ENCODE measurements around the gene IBA57. TPM values are rescaled to one million over a fixed set of nuclear protein-coding genes. Genes with fewer than 3 reads are reported as not detected.

The IBA57 gene
- total RNA-seq, 1 donor from 2014 or later, result 55.6 TPM

DNA sequence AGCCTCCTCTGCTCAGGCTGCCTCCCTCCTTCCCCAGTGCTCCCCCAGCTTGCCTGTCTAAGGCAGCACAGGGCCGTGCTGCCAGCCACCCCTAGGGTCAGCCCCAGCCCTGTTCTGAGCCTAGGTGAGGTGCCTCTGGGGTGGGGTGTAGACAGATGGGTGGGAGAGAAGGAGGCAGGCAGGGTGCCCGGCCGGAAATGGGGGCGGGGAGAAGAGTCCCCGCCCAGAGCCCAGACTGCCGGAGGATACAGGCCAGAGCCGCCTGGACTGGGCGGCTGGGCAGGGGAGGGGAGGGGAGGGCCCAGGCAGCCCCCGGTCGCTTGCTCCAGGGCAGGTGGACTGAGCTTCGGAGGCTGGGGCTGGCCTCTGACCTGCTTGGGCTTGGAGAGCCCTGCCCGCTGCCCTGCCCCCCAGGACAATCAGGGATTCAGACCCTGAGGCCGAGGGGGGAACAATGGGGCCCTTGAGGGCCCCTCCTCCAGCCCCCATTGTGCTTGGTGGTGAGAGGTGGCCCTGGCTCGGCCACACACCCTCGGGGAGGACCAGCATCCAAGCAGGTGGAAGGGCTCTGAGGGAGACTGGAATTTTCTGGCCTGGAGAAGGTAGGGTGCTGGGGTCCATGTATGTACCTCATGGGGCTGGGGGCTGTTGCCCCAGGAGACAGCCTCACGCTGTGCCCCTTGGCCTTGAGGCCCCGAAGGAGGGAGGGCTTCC is 16.0 kb upstream of the IBA57 start, which contains the start of gene GJC2:
Gene GJC2, plus strand, starts transcription at position 525 of the 714 bp plus-strand sequence. CDS start 7,829 bp downstream, outside the sequence.
- Histone ChIP-seq H3K27me3 (no peaks in the 10 kb centered on the region), H3K4me1 (peaks cover 8 to 31% of the 10 kb centered on the region in 2 donors), H3K4me3 (peak within 1 kb of the TSS in 1 of 2 donors; percentile 34), H3K27ac (peak within 1 kb of the TSS; percentile 81 to 93), H3K36me3 (peaks cover 22 to 35% of the 10 kb centered on the region in 2 donors), H3K9me3 (no peaks in the 10 kb centered on the region)
- DNase-seq (ENCODE audit: low spot score in 2 of 2), result no peak
- intact Hi-C loops (cut with DNase I), result loop anchor here (1.0 kb wide), 2 partner anchors 9 to 16 kb away; partner anchors contain the start of genes GUK1 and IBA57
- TF ChIP-seq, protein P1, sequence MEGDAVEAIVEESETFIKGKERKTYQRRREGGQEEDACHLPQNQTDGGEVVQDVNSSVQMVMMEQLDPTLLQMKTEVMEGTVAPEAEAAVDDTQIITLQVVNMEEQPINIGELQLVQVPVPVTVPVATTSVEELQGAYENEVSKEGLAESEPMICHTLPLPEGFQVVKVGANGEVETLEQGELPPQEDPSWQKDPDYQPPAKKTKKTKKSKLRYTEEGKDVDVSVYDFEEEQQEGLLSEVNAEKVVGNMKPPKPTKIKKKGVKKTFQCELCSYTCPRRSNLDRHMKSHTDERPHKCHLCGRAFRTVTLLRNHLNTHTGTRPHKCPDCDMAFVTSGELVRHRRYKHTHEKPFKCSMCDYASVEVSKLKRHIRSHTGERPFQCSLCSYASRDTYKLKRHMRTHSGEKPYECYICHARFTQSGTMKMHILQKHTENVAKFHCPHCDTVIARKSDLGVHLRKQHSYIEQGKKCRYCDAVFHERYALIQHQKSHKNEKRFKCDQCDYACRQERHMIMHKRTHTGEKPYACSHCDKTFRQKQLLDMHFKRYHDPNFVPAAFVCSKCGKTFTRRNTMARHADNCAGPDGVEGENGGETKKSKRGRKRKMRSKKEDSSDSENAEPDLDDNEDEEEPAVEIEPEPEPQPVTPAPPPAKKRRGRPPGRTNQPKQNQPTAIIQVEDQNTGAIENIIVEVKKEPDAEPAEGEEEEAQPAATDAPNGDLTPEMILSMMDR (IDR thresholded peaks at IDR 0.05), result no peak

DNA sequence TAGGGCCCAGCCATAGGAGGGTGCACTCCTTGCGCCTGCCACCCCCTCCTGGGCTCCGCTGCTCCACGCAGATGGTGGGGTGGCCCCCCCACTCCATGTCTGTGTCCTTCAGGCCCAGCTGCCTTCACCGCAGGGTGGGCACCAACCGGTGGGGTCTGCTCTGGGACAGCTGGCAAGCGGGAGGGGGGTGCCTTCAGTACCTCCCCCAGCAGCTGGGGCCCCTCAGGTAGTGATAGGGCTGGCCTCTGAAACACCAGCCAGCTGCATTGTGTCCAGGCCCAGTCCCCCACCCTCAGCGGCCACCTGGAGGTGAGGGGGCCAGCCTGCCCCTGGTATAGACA is 15.5 kb upstream of the IBA57 start:
- intact Hi-C loops (cut with DNase I), result no loop called here
- no peaks in the 10 kb centered on the region for H3K27me3 ChIP-seq
- H3K9me3 ChIP-seq, result no peaks in the 10 kb centered on the region
- H3K4me1 ChIP-seq, result peaks cover 8 to 30% of the 10 kb centered on the region in 2 donors
- no peak for DNase-seq (ENCODE audit: low spot score in 2 of 2)
- TF ChIP-seq, protein P1 (IDR thresholded peaks at IDR 0.05), result no peak
- H3K36me3 ChIP-seq, result peaks cover 22 to 35% of the 10 kb centered on the region in 2 donors
- peak overlapping the region in 1 of 2 donors; percentile 34 for H3K4me3 ChIP-seq
- H3K27ac ChIP-seq, result peak overlapping the region; percentile 81 to 93

DNA sequence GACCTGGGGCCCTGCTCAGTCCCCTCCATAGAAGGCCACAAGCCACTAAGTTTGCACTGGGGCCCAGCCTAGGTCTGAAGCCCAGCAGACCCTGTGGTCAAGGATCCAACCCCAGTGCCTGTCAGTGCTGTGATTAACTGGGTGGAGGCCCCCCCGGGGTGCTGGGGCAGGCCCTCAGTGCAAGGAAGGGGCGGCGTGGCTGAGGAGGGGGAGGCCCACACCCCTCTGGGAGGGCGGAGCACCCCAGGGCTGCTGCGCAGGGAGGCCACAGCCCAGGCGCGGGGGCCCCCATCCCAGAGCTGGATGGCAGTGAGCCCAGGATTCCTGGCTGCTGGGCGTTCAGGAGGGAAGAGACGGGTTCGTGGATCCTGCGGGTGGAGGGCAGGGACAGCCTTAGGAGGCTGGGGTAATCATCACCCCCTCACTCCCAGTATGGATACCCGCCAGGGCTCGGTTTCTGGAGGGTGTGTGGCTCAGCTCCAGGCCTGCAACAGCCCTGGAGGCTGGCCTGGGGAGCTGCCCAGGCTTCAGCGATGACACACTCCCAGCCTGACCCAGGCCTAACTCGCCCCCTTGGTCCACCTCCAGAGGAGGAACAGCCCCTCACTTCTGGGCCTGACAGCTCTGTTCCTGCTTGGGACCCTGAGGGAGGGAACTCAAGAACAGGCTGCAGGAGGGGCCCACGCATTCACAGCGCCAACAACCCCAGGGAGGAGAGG is 15.0 kb upstream of the IBA57 start:
- H3K9me3 ChIP-seq, result no peaks in the 10 kb centered on the region
- TF ChIP-seq, protein P1 (IDR thresholded peaks at IDR 0.05), result no peak
- H3K27me3 ChIP-seq, result no peaks in the 10 kb centered on the region
- H3K27ac ChIP-seq, result peak overlapping the region; percentile 81 to 93
- intact Hi-C loops (cut with DNase I), result no loop called here
- H3K36me3 ChIP-seq, result peaks cover 22 to 30% of the 10 kb centered on the region in 2 donors
- H3K4me3 ChIP-seq, result peak overlapping the region in 1 of 2 donors; percentile 34
- peaks cover 8 to 30% of the 10 kb centered on the region in 2 donors for H3K4me1 ChIP-seq
- DNase-seq (ENCODE audit: low spot score in 2 of 2), result no peak

DNA sequence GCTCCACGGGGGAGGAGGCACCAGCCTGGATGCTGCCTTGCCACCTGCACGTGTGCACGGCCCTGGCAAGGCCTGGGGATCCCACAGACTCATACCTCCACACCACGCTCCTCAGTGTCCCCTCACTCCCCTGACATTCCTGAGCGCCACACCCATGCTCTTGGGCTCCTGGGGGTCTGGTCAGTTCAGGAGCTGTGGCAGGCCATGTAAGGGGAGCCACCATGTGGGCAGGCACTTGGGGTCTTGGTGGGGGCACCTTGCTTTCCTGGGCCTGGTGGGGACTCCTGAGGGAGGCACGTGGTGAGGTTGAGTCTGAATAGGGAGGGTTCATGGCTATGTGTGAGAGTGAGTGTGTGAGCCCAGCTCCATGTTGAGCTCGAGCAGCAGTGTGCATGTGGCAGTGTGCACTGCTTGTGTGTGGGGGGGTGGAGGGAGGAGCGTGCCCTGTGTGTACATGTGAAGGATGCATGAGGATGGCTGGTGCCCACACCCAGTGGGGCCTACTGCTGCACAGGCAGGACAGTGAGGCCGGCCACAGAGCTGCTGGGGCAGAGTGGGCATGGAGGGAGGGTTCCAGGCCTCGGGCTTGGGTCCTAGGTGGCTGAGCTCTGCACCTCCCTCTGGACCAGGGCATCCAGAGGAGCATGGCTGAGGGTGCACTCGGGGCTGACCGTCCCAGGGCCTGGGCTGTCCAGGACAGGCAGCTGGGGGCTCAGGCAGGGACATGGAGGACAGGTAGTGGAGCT is 14.3 kb upstream of the IBA57 start:
- no peak for DNase-seq (ENCODE audit: low spot score in 2 of 2)

More for the DNA sequence above, 14.3 kb upstream of the IBA57 start:
- Histone ChIP-seq H3K9me3 (no peaks in the 10 kb centered on the region), H3K4me1 (peaks cover 8 to 30% of the 10 kb centered on the region in 2 donors), H3K4me3 (no peak overlapping the region), H3K27me3 (no peaks in the 10 kb centered on the region), H3K36me3 (peaks cover 22 to 23% of the 10 kb centered on the region in 2 donors), H3K27ac (peak overlapping the region; percentile 81 to 93)
- TF ChIP-seq, protein P1 (IDR thresholded peaks at IDR 0.05), result no peak
- intact Hi-C loops (cut with DNase I), result no loop called here
